ENCODE data around the gene KRT24. TPM values are rescaled to one million over a fixed set of nuclear protein-coding genes. Genes with fewer than 3 reads are reported as not detected.

Gene KRT24
- total and polyA plus RNA-seq, 2 donors (not counting 1 experiment from before 2014, with no cell fraction given) = not detected

- H3K9ac ChIP-seq (ENCODE audit: insufficient read depth, low read length) = no peak overlapping the region
- H4K20me1 ChIP-seq (ENCODE audit: control insufficient read depth, extremely low read depth, insufficient read depth, low read length) = no peaks in the 10 kb centered on the region
- H3K9me3 ChIP-seq (ENCODE audit: control insufficient read depth, insufficient read depth, low read depth, low read length) = no peaks in the 10 kb centered on the region
- no peaks in the 10 kb centered on the region for H3K79me2 ChIP-seq (ENCODE audit: control insufficient read depth, insufficient read depth, low read length)
- no peak overlapping the region for H3K4me3 ChIP-seq (replicated peaks in 1 of 4; ENCODE audit: control extremely low read depth in 1 of 4, insufficient read depth in 1 of 4, low read depth in 3 of 4, low read length in 4 of 4)
- no peak overlapping the region for H3K27ac ChIP-seq (ENCODE audit: insufficient read depth, low read length)
- H3K4me2 ChIP-seq (ENCODE audit: extremely low read depth, insufficient read depth, low read length) = no peak overlapping the region
- no peak for TF ChIP-seq EZH2 (IDR thresholded peaks at IDR 0.05; ENCODE audit: low read length, missing control alignments)
- peaks cover 3% of the 10 kb centered on the region for H3K27me3 ChIP-seq (ENCODE audit: control insufficient read depth, insufficient read depth, low read length)
- H3K4me1 ChIP-seq (ENCODE audit: control insufficient read depth, extremely low read depth, insufficient read depth, low read length) = no peaks in the 10 kb centered on the region
- H2AFZ ChIP-seq (ENCODE audit: low read length) = no peak overlapping the region
- DNase-seq (ENCODE audit: low read depth in 2 of 2) = peak in 1 of 2 donors; percentile 44
- no peaks in the 10 kb centered on the region for H3K36me3 ChIP-seq (ENCODE audit: control insufficient read depth, insufficient read depth, low read length)
Measured at GRCh38 chr17:40724656-40725055, 21.1 kb upstream of the KRT24 start.

GRCh38 chr17:40722241-40722640, 18.7 kb upstream of the KRT24 start:
- H2AFZ ChIP-seq (ENCODE audit: low read length) = no peak overlapping the region
- no peaks in the 10 kb centered on the region for H3K36me3 ChIP-seq (ENCODE audit: control insufficient read depth, insufficient read depth, low read length)
- H3K4me2 ChIP-seq (ENCODE audit: extremely low read depth, insufficient read depth, low read length) = no peak overlapping the region
- TF ChIP-seq EZH2 (IDR thresholded peaks at IDR 0.05; ENCODE audit: low read length, missing control alignments) = no peak
- no peak for TF ChIP-seq CTCF (conservative IDR thresholded peaks at IDR 0.05 in 1 of 2, IDR thresholded peaks at IDR 0.05 in 1 of 2; ENCODE audit: low read depth in 1 of 2, low read length in 2 of 2)
- H4K20me1 ChIP-seq (ENCODE audit: control insufficient read depth, extremely low read depth, insufficient read depth, low read length) = no peaks in the 10 kb centered on the region
- H3K4me3 ChIP-seq (replicated peaks in 1 of 4; ENCODE audit: control extremely low read depth in 1 of 4, insufficient read depth in 1 of 4, low read depth in 3 of 4, low read length in 4 of 4) = no peak overlapping the region
- no peak overlapping the region for H3K9ac ChIP-seq (ENCODE audit: insufficient read depth, low read length)
- no peak overlapping the region for H3K27ac ChIP-seq (ENCODE audit: insufficient read depth, low read length)
- peaks cover 3% of the 10 kb centered on the region for H3K27me3 ChIP-seq (ENCODE audit: control insufficient read depth, insufficient read depth, low read length)
- no peaks in the 10 kb centered on the region for H3K4me1 ChIP-seq (ENCODE audit: control insufficient read depth, extremely low read depth, insufficient read depth, low read length)
- H3K79me2 ChIP-seq (ENCODE audit: control insufficient read depth, insufficient read depth, low read length) = no peaks in the 10 kb centered on the region
- DNase-seq (ENCODE audit: low read depth in 2 of 2) = peak in 1 of 2 donors; percentile 59
- no peaks in the 10 kb centered on the region for H3K9me3 ChIP-seq (ENCODE audit: control insufficient read depth, insufficient read depth, low read depth, low read length)

GRCh38 chr17:40720899-40721298, 17.3 kb upstream of the KRT24 start:
- DNase-seq (ENCODE audit: low read depth in 2 of 2) = no peak
- Histone ChIP-seq H3K9ac (ENCODE audit: insufficient read depth, low read length) (no peak overlapping the region), H3K4me2 (ENCODE audit: extremely low read depth, insufficient read depth, low read length) (no peak overlapping the region), H3K79me2 (ENCODE audit: control insufficient read depth, insufficient read depth, low read length) (no peaks in the 10 kb centered on the region), H2AFZ (ENCODE audit: low read length) (no peak overlapping the region), H4K20me1 (ENCODE audit: control insufficient read depth, extremely low read depth, insufficient read depth, low read length) (no peaks in the 10 kb centered on the region), H3K9me3 (ENCODE audit: control insufficient read depth, insufficient read depth, low read depth, low read length) (no peaks in the 10 kb centered on the region), H3K27me3 (ENCODE audit: control insufficient read depth, insufficient read depth, low read length) (peaks cover 3% of the 10 kb centered on the region), H3K36me3 (ENCODE audit: control insufficient read depth, insufficient read depth, low read length) (no peaks in the 10 kb centered on the region), H3K27ac (ENCODE audit: insufficient read depth, low read length) (no peak overlapping the region), H3K4me1 (ENCODE audit: control insufficient read depth, extremely low read depth, insufficient read depth, low read length) (no peaks in the 10 kb centered on the region), H3K4me3 (replicated peaks in 1 of 4; ENCODE audit: control extremely low read depth in 1 of 4, insufficient read depth in 1 of 4, low read depth in 3 of 4, low read length in 4 of 4) (no peak overlapping the region)
- TF ChIP-seq EZH2 (IDR thresholded peaks at IDR 0.05; ENCODE audit: low read length, missing control alignments) (no peak), CTCF (conservative IDR thresholded peaks at IDR 0.05 in 1 of 2, IDR thresholded peaks at IDR 0.05 in 1 of 2; ENCODE audit: low read depth in 1 of 2, low read length in 2 of 2) (no peak)

Data from fibroblast of lung (primary cell).